GM21723 (cell line): ENCODE data around the gene SPNS2.

ENCODE experiments used
- ATAC-seq: cut with Tn5 transposase; IDR thresholded peaks from one replicate; pipeline ENCODE4 v1.9.1; 2021; ENCODE audit warnings: mild to moderate bottlenecking, moderate library complexity; ENCODE audit not compliant: unreplicated experiment

Gene SPNS2

DNA sequence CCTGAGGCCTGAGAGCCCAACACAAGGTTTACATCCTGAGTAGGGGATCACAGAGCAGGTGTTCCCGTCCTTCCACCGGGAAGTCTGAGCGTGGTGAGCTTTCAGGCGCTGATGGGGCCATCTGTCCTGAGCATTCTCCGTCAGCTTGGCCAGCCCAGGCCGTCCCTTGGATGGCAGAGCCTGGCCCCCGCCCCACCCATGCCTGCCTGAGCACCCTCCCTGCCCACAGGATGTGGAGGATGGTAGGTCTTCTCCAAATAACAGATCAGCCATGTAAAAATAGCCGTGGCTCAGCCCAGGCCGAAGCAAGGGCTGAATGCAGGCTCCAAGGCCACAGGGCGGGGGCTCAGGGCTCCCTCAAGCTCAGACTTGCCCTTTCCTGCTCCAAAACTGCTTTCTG lies 20.2 kb downstream of the SPNS2 start:
- no peak for ATAC-seq

DNA sequence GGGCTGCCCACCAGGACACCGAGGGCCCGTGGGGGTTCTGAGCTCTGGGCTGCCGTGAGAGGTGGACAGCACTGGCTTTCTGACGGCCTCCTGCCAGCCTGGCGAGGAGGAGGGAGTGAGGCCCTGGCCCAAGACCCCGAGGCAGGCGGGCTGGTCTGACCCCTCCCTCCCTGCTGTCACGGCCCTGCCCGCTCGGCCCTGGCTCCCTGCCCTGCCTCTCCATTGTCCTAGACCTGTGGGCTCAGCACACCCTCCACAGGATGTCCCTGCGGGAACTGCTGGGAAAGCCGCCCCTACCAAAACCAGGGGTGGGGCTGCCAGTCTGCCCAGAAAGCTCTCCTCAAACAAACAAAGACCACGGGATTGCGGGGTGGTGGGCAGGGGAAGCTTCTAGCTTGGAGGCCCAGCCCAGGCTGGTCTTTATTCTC lies 20.7 kb downstream of the SPNS2 start:
- ATAC-seq: no peak

DNA sequence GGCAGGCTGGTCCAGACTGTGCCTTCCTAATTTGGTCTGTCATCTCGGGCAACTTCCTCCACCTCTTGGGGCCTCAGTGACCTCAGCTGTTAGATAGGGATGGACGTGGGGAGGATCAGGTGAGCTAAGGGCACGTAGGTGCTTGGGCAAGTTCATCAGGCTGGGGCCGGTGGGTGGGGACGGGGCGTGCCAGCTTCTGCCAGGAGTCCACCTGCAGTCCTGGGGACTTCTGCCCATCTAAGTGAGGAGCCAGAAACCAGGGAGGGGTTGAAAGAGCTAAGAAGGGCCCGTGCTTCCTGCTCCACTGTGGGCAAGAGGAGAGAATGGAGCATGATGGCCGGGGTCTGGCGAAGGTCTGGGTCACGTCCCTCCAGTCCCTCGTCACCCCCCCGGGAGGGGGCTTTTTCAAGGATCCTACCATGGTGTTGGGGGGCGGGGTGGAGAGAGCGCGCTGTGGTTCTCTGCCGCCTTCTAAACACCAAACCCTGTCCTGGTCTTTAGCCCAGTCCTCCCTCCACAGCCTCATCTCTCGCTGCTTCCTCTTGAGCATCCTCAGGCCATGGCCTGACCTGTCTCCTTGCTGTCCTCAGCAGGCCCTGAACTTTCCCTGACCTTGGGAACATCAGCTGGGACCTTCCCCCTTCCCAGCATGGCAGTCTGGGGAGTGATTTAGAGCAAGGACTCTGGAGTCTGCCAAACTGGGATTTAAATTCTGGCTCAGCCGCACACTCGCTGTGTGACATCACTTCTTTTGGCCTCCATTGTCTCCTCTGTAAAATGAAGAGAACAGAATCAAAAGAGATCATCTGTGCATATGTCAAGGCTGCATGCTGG lies 21.6 kb downstream of the SPNS2 start:
- no peak for ATAC-seq

DNA sequence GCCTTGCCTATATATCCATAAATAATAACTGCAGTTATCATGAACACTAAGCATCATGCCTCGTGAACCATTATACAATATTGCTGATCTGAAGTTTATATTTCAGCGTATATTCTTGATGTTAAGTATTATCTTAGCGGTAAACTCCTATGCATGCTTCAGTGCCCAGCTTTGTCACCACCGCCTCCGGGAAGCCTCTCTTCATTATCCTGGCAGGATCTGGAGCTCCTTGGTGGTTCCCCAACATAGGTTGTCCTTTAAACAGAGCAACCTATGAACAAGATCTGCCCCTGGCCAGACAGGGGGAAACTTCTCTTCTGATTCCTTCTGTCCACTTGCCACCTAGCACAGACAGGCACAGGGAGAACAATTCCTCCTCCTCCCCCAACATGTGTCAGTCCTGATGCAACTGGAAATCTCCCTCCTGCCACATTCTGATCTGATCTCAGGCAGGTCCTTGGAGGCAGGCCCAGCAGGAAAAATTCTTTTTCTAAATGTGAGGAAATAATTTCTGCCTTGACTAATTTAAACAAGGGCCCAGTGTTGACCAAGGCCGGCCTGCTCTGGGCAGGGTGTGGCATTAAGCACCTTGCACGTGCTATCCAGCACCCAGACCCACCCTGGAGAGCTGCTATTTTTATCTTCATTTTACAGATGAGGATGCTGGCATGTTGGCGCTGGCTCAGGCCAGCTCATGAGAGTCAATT lies 22.4 kb downstream of the SPNS2 start:
- no peak for ATAC-seq

DNA sequence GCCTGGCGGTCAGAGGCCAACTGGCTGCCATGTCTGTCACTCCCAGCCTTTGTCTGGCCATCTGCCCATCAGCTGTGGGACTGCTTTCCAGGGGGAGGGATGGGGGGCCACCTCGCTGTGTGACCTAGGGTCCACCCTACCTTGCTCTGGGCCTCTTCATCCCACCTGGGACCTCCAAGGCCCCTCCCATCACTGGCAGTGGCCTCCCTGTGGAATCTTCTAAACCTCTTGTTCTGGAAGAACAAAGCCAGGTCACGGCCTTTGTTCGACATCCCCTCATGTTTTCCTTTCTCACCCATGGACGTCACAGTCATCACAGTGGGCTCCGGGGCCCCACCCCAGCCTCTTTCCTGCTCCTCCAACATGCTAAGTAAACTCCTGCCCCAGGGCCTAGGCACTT lies 24.0 kb downstream of the SPNS2 start:
- no peak for ATAC-seq

DNA sequence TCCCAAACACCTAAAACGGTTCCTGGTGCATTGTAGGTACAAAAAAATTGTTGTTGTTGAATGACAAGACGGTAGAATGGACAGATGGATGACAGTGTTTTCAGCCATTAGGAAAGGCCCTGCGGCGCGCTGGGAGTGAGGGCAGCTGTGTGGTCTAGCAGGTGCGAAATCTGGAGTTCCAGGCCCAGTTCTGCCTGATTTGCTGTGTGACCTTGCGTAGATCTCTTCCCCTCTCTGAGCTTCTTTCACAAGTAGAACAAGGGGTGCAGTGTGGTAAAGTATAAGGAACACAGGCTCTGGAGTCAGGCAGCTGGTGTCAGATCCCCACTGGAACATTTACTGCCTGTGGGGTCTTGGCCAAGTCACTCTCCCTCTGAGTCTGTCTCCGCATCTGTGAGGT lies 25.3 kb downstream of the SPNS2 start:
- no peak for ATAC-seq

DNA sequence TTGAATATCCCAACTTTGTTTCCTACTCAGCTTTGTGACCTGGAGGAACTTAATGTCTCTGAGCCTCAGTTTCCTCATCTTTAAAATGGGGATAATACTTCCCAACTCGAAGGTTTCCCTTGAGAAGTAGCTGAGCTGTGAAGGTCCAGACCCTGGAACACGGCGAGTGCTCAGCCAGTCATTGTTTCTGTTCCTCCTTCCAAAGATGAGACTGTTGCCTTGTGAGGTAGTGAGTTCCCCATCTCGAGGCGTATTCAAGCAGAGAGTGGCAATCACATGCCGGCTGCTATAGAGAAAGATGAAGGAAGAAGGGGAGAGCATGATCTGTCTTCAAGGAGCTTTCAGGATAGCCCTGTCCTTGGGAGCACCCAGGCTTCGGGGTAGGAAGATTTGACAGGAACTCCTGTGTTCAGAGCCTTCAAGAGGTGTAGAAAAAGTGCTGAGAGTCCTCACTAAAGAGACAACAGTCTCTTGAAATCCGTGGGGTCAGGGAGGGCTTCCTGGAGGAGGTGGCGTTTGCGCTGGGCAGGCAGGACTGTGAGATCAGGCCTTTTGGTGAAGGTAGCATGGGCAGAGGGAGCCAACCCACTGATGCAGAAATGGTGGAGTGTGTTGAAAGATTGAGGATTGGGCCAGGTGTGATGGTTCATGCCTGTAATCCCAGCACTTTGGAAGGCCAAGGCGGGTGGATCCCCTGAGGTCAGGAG lies 27.2 kb downstream of the SPNS2 start:
- no peak for ATAC-seq

DNA sequence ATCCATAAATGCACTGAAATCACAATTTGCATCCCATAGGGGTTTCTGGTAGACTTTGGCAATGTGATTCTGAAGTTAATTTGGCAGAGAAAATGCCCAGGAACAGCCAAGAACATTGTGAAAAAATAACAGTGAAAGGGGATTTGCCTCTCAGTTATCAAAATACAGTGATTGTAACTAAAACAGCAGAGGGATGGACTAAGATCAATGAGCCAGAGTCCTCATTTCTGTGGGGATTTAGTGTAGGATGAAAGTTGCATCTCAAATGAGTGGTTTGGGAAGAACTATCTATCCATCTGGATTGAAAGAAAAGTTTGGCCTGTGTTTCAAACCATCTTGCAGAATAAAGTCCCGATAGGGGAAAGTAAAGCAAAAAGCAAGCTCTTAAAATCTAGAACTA lies 28.5 kb downstream of the SPNS2 start:
- no peak for ATAC-seq

DNA sequence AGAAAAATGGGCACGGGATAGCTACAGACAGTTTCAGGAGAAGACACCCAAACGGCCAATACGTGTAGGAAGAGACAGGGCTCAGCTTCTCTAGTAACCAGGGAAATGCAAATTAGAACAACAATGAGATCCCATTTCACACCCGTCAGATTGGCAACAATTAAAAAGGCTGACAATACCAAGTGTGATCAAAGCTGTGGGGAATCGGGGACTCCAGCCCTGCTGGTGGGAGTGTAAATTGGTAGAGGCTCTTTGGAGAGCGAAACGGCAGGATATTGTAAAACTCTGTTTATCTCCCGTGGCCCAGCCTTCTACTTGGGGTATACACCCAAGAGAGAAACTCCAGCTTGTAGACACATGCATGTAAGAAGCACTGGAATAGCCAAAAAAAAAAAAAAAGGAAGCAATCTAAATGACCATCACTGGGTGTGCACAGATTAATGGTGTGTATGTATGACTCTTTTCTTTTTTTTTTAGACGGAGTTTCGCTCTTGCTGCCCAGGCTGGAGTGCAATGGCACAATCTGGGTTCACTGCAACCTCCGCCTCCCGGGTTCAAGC lies 29.0 kb downstream of the SPNS2 start:
- no peak for ATAC-seq

DNA sequence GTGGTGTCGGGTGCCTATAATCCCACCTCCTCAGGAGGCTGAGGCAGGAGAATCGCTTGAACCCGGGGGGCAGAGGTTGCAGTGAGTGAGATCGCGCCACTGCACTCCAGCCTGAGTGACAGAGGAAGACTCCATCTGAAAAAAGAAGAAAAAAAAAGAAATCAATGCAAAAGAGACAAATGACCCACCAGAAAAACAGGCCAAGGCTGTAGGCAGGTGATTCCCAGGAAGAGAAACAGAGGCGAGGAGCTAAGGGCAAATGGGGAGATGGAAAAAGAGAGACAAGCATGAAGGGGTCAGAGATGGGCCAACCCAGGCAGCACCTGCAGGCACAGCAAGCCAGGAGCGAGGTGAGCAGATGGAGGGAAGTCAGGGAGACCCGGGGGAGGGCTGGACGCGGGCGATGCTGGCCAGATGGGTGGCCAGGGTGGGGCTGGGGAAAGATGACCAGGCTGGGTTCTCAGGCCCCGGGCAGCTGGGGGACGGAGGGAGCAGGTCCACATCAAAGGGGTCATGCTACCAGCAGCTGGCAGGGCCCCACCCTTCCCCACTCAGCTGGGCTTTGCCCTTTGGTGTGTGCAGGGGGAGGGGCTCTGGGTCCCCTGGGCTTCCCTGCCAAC lies 31.0 kb downstream of the SPNS2 start:
- ATAC-seq: no peak

DNA sequence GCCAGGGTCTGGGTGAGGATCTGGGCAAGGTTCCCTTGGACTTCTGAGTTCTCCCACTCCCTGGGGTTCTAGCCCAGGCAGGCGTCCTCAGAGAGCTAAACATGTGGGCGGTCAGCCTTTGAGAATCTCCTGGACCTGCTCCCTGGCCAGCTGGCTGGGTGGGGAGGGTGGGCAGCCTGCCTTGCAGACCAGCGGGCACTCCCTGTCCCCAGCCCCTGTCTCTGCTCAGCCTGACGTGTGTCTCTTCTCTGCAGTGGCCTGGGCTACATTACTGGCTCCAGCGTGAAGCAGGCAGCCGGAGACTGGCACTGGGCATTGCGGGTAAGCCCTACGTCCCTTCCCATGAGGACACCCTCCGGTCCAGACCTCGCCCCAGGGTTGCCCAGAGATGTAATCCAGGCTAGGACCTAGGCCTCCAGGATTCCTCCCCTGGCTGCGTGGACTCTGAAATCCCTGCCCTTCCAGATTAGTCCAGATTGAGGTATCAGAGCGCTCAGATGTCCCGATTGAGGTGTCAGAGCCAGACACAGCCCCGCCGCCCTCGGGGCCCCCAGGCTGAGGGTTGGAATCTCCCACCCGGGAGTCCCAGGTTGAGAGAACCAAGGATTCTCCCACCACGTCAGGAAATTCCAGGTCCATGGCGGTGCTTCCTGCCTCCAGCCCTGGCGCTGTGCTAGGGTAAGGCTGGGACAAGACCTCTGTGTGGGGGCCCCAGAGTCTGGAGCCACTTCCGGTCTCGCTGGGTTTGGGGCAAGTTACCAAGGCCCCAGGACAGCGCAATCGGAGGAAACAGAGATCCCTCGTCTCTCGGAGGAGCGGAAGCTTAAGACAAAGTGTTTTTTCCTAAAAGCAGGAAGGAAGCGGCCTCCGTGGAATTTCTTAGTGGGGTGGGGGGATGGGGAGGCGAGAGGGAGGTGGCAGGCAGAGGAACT lies 32.4 kb downstream of the SPNS2 start:
- ATAC-seq: no peak

DNA sequence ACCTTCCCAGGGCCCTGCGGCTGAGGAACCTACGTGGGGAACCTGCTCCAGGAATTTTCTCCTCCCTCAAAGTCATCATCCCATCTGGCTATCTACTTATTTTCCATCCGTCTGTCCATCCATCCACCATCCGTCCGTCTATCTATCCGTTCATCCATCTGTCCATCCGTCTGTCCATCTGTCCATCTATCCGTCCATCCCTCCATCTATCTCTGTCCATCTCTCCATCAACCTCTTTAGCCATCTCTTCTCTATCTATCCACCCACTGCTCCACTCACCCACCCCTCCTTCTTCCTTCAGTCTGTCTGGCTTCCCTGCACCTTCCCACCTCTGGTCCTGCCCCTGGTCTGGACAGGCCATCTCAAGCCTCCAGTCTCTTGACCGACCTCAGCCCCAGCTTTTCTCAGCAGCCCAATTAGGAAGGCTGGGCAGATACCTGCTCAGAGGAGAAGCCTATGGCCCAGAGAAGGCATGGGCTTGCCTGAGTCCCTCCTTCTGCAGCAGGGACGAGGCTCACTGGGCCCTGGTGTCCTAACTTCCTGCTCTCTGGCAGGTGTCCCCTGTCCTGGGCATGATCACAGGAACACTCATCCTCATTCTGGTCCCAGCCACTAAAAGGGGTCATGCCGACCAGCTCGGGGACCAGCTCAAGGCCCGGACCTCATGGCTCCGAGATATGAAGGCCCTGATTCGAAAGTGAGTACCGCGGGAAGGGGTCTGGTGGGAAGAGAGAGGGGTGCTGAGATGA lies 33.5 kb downstream of the SPNS2 start:
- no peak for ATAC-seq

DNA sequence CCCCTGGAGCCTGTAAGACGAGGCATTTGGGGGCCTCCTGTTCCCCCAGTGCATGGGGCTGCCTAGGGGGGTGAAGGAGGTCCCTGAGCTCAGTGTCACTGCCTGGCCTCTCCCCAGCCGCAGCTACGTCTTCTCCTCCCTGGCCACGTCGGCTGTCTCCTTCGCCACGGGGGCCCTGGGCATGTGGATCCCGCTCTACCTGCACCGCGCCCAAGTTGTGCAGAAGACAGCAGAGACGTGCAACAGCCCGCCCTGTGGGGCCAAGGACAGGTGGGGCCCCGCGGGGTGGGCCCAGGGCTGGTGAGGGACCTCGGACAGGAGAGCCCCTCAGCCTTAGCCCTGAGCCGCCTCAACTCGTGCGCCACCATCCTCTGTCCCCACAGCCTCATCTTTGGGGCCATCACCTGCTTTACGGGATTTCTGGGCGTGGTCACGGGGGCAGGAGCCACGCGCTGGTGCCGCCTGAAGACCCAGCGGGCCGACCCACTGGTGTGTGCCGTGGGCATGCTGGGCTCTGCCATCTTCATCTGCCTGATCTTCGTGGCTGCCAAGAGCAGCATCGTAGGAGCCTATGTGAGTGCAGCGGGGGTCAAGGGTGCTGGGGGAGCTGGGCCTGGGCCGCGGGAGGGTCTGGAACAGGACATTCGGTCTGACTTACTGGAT lies 34.3 kb downstream of the SPNS2 start:
- ATAC-seq: no peak

DNA sequence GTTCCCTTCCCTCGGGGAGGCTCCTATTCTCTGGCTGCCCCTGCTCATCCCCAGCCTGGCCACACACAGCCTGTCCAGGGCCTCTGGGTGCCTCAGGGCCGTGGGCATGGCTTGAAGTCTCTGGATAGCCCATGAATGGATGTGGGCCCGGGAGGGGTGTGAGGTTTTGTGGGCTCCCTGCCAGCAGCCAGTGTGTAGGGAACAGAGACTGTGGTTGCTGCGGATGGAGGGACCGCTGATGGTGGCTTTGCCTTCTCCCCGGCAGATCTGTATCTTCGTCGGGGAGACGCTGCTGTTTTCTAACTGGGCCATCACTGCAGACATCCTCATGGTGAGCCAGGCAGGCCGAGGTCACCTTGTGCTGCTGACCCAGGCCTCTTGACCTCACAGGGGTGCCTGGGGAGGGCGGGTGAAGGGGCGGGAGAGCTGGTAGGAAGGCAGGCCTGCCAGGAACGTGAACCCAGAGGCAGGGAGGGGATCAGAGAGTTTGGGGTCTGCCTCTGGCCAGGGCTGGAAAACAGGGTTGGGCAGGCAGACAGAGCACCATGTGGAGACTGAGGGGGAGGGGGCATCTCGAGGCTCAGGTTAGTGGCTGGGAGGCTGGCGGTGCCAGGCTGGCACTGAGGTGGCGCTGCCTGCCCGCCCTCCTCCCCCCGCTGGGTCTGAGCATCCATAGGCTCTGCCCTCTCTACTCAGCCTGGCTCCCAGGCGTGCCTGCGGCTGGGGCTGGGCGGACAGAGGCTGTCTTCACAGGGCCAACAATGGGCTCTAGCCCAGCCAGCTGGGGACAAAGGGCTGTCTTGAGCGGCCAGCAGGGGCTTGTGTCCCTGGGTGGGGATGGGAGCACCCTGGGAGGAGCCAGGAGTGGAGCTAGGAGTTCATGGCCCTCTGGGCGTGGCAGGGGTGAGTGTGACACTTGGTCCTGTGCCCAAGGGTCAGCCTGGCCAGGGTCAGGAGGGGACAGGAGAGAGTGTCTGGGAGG lies 35.1 kb downstream of the SPNS2 start:
- no peak for ATAC-seq

DNA sequence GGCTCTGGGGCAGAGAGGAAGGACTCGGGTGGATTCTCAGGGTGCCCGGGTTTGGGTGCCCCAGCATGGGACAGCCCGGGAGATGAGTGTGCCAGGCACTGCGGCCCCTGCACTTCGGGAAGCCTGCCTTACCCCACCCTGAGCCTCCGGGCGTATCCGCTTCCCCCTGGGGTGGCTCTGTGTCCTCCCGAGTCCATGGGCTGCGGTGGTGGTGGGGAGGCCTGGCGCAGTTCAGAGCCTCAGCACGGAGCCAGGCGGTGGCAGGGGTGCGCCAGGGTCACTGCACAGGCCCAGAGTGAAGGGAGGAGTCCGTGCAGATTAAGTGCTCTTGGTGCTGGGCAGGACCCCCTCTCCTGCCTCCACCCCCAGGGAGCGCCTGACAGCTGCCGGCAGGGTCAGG lies 35.8 kb downstream of the SPNS2 start:
- ATAC-seq: no peak

DNA sequence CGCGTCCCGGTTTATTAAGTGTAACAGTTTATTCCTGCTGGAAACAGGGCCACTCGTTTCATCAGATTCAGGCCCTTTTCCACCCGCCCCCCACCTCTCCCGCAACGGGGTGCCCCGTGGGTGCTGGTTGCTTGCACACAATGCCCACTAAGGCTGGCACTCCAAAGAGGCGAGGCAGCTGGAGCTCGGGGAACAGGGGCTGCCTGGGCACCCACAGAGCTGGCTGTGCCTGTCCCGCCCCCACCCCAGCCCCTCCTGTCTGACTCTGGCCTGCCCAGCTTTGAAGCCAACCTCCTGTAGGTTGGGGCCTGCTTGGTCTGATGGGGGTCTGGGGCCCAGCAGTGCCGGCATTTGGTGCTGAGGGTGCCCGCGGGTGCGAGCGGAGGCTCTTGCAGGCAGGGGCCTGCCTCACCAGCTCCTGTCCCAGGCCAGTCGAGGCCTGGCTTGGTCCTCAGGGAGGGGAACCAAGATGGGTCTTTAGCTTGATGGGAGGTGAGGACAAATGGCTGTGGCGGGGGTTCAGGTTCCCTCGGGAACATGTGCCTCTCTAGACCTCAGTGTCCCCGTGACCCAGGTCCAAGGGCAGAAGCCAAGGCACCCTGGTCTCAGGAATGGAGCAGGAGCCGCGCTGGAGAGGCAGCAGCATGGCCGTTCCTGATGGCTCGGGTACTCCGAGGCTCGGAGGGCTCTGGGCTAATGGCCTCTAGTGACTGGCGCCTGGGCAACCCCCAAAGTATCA lies 36.4 kb downstream of the SPNS2 start:
- no peak for ATAC-seq
